Measurements from ENCODE around the gene VIT. TPM values are rescaled to one million over a fixed set of nuclear protein-coding genes. Genes with fewer than 3 reads are reported as not detected.
A peak's percentile ranks its signal among the peaks of the same experiment; 100 is the strongest.

Gene VIT
- total RNA-seq, 1 experiment from 2014 or later, result not detected

- Histone ChIP-seq H3K9me2 (replicated peaks; ENCODE audit: low read length) (no peaks in the 10 kb centered on the region), H3F3A (ENCODE audit: low read length, unreplicated experiment) (no peaks in the 10 kb centered on the region), H3K36me3 (ENCODE audit: low read depth, low read length) (no peaks in the 10 kb centered on the region), H3K4me2 (ENCODE audit: low read length) (no peak overlapping the region), H2AFZ (ENCODE audit: low read length) (peak overlapping the region; percentile 10; the same call in 1 of the 2 replicates), H3K4me3 (ENCODE audit: low read length) (no peak overlapping the region), H3K9ac (ENCODE audit: low read length) (no peak overlapping the region), H3K27ac (ENCODE audit: low read length) (no peak overlapping the region), H3K9me3 (ENCODE audit: low read length) (no peaks in the 10 kb centered on the region), H3K4me1 (ENCODE audit: insufficient read depth, low read length) (peaks cover under 1% of the 10 kb centered on the region; the same call in 1 of the 2 replicates), H3K27me3 (ENCODE audit: low read length) (no peaks in the 10 kb centered on the region), H3K79me2 (ENCODE audit: low read length) (no peaks in the 10 kb centered on the region), H4K20me1 (ENCODE audit: low read length) (no peaks in the 10 kb centered on the region)
- DNase-seq (peak; percentile 39), ATAC-seq (0 out of 2 replicates have a peak, but pooled peaks have one; percentile 25)
- TF ChIP-seq EZH2 (IDR thresholded peaks at IDR 0.05; ENCODE audit: low read length, unreplicated experiment) (no peak), CTCF (conservative IDR thresholded peaks at IDR 0.05; ENCODE audit: low read depth, low read length) (no peak), EZH2phosphoT487 (IDR thresholded peaks at IDR 0.05; ENCODE audit: borderline replicate concordance, low read length) (no peak)
- CTCF ChIA-PET, result interaction anchor here (0.7 kb wide), 1 partner anchor 117 kb away, joined by 3 read pairs; no protein-coding TSS in a partner anchor
- BruUV-seq (replicated peaks), result no TSS peak
- intact Hi-C loops (cut with micrococcal nuclease), result loop anchor here (10.0 kb wide), 2 partner anchors 114 to 696 kb away; no protein-coding TSS in a partner anchor
- POLR2A ChIA-PET (ENCODE audit: unreplicated experiment), result no interaction called here
These were observed 25.5 kb upstream of the VIT start for GRCh38 chr2:36670881-36671595.

DNA sequence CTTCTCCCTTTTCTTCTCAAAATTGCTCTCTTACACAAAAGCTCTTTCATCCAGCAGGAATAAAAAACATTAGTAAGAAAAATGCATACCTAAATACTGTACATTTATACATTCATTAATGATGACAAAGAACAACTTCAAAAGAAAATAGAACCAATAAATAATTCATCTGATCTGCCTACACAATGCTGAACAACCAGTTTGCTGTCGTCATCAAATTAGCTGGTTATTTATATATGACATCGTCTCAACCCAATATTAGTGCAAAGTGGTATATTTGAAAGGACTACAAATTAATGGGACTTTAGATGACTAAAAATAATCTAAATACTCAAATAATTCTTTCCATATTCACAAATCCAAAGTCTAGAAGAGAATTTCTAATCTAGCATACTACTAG, 24.8 kb upstream of the VIT start:
- H3K9me3 ChIP-seq (ENCODE audit: low read length), result no peaks in the 10 kb centered on the region
- intact Hi-C loops (cut with micrococcal nuclease), result loop anchor here (10.0 kb wide), 2 partner anchors 113 to 697 kb away; no protein-coding TSS in a partner anchor
- no peaks in the 10 kb centered on the region for H3F3A ChIP-seq (ENCODE audit: low read length, unreplicated experiment)
- no TSS peak for BruUV-seq (replicated peaks)
- no peak for ATAC-seq
- no peaks in the 10 kb centered on the region for H3K9me2 ChIP-seq (replicated peaks; ENCODE audit: low read length)
- H3K9ac ChIP-seq (ENCODE audit: low read length), result no peak overlapping the region
- H3K4me3 ChIP-seq (ENCODE audit: low read length), result no peak overlapping the region
- no peak overlapping the region for H3K27ac ChIP-seq (ENCODE audit: low read length)
- H3K79me2 ChIP-seq (ENCODE audit: low read length), result no peaks in the 10 kb centered on the region
- H4K20me1 ChIP-seq (ENCODE audit: low read length), result no peaks in the 10 kb centered on the region
- no peak for TF ChIP-seq EZH2 (IDR thresholded peaks at IDR 0.05; ENCODE audit: low read length, unreplicated experiment)
- no peak for TF ChIP-seq CTCF (conservative IDR thresholded peaks at IDR 0.05; ENCODE audit: low read depth, low read length)
- no peak for TF ChIP-seq EZH2phosphoT487 (IDR thresholded peaks at IDR 0.05; ENCODE audit: borderline replicate concordance, low read length)
- CTCF ChIA-PET, result interaction anchor here (0.7 kb wide), 1 partner anchor 117 kb away, joined by 3 read pairs; no protein-coding TSS in a partner anchor
- no peak for DNase-seq
- POLR2A ChIA-PET (ENCODE audit: unreplicated experiment), result interaction anchor here (0.7 kb wide), 1 partner anchor 315 kb away, joined by 3 read pairs; no protein-coding TSS in a partner anchor
- peaks cover 3% of the 10 kb centered on the region; the same call in 1 of the 2 replicates for H3K4me1 ChIP-seq (ENCODE audit: insufficient read depth, low read length)
- no peak overlapping the region for H3K4me2 ChIP-seq (ENCODE audit: low read length)
- H2AFZ ChIP-seq (ENCODE audit: low read length), result no peak overlapping the region
- H3K27me3 ChIP-seq (ENCODE audit: low read length), result no peaks in the 10 kb centered on the region
- no peaks in the 10 kb centered on the region for H3K36me3 ChIP-seq (ENCODE audit: low read depth, low read length)
